NCI-H524 (cell line): ENCODE data around the gene PIK3C2G.
A peak's percentile ranks its signal among the peaks of the same experiment; 100 is the strongest.

Experiments
- DNase-seq, 2 experiments: peaks; one replicate each; lab custom pipeline; 2025; lab: John Stamatoyannopoulos, UW

Gene PIK3C2G

GRCh38 chr12:18415227-18415626 is 153.9 kb downstream of the PIK3C2G start:
- DNase-seq, result no peak

- DNase-seq, result no peak
Measured at GRCh38 chr12:18416412-18416811, 155.1 kb downstream of the PIK3C2G start.

- DNase-seq, result no peak
Measured at GRCh38 chr12:18419311-18419710, 158.0 kb downstream of the PIK3C2G start.

GRCh38 chr12:18421867-18422266 is 160.5 kb downstream of the PIK3C2G start:
- DNase-seq, result no peak

- DNase-seq, result no peak
Measured at GRCh38 chr12:18422871-18423270, 161.6 kb downstream of the PIK3C2G start.

GRCh38 chr12:18424857-18425256 is 163.5 kb downstream of the PIK3C2G start:
- DNase-seq, result no peak

- no peak for DNase-seq
Measured at GRCh38 chr12:18427520-18427919, 166.2 kb downstream of the PIK3C2G start.

- DNase-seq, result no peak
Measured at GRCh38 chr12:18428416-18428815, 167.1 kb downstream of the PIK3C2G start.

- no peak for DNase-seq
Measured at GRCh38 chr12:18429366-18429765, 168.0 kb downstream of the PIK3C2G start.

- peak; percentile 17 to 51 for DNase-seq
Measured at GRCh38 chr12:18430425-18431048, 169.2 kb downstream of the PIK3C2G start.

- no peak for DNase-seq
Measured at GRCh38 chr12:18431771-18432170, 170.5 kb downstream of the PIK3C2G start.

- DNase-seq, result no peak
Measured at GRCh38 chr12:18432206-18432605, 170.9 kb downstream of the PIK3C2G start.

GRCh38 chr12:18436170-18436569 is 174.9 kb downstream of the PIK3C2G start:
- no peak for DNase-seq

- DNase-seq, result no peak
Measured at GRCh38 chr12:18439541-18439940, 178.2 kb downstream of the PIK3C2G start.

- no peak for DNase-seq
Measured at GRCh38 chr12:18443768-18444437, 182.6 kb downstream of the PIK3C2G start.

GRCh38 chr12:18446061-18446644 is 184.8 kb downstream of the PIK3C2G start:
- peak; percentile 85 to 92 for DNase-seq

- DNase-seq, result no peak
Measured at GRCh38 chr12:18454330-18454729, 193.0 kb downstream of the PIK3C2G start.

GRCh38 chr12:18456344-18456743 is 195.0 kb downstream of the PIK3C2G start:
- no peak for DNase-seq

GRCh38 chr12:18457362-18457761 is 196.0 kb downstream of the PIK3C2G start:
- DNase-seq, result no peak

- DNase-seq, result no peak
Measured at GRCh38 chr12:18461758-18462157, 200.4 kb downstream of the PIK3C2G start.

GRCh38 chr12:18462442-18462841 is 201.1 kb downstream of the PIK3C2G start:
- DNase-seq, result no peak

GRCh38 chr12:18467620-18468245 is 206.4 kb downstream of the PIK3C2G start:
- peak in 1 of 2 experiments; percentile 14 for DNase-seq
